ENCODE data around the gene ZBTB9. TPM values are rescaled to one million over a fixed set of nuclear protein-coding genes. Genes with fewer than 3 reads are reported as not detected.

ZBTB9 gene
- total RNA-seq, 1 donor from 2014 or later = 12.5 TPM

GRCh38 chr6:33445119-33445603 is 9.2 kb upstream of the ZBTB9 start:
- Mint-ChIP-seq H3K36me3 (ENCODE audit: low read depth) (peaks cover 68% of the 10 kb centered on the region), H3K27me3 (no peaks in the 10 kb centered on the region), H3K9me3 (no peaks in the 10 kb centered on the region), H3K4me3 (no peak overlapping the region), H3K4me1 (no peaks in the 10 kb centered on the region), H3K27ac (no peak overlapping the region)
- CTCF ChIA-PET = no interaction called here
- DNase-seq (no peak), ATAC-seq (ENCODE audit: low read depth) (no peak)
- intact Hi-C loops (cut with micrococcal nuclease) = no loop called here
- POLR2A ChIA-PET = interaction anchor here (0.5 kb wide), 1 partner anchor 475 kb away, joined by 3 read pairs; no protein-coding TSS in a partner anchor
- TF ChIP-seq CTCF (IDR thresholded peaks at IDR 0.05) = no peak

GRCh38 chr6:33446356-33446755 is 8.0 kb upstream of the ZBTB9 start:
- no peak for ATAC-seq (ENCODE audit: low read depth)
- DNase-seq = no peak
- intact Hi-C loops (cut with micrococcal nuclease) = no loop called here
- Mint-ChIP-seq H3K36me3 (ENCODE audit: low read depth) (peaks cover 58% of the 10 kb centered on the region), H3K4me3 (no peak overlapping the region), H3K27me3 (no peaks in the 10 kb centered on the region), H3K27ac (no peak overlapping the region), H3K4me1 (no peaks in the 10 kb centered on the region), H3K9me3 (no peaks in the 10 kb centered on the region)
- no peak for TF ChIP-seq CTCF (IDR thresholded peaks at IDR 0.05)
- POLR2A ChIA-PET = no interaction called here
- CTCF ChIA-PET = no interaction called here

- DNase-seq (no peak), ATAC-seq (ENCODE audit: low read depth) (no peak)
- ChIA-PET CTCF (no interaction called here), POLR2A (no interaction called here)
- Mint-ChIP-seq H3K4me3 (no peak overlapping the region), H3K9me3 (no peaks in the 10 kb centered on the region), H3K27ac (peak overlapping the region; percentile 1), H3K36me3 (ENCODE audit: low read depth) (peaks cover 44% of the 10 kb centered on the region), H3K27me3 (no peaks in the 10 kb centered on the region), H3K4me1 (peaks cover 19% of the 10 kb centered on the region)
- intact Hi-C loops (cut with micrococcal nuclease) = no loop called here
- TF ChIP-seq CTCF (IDR thresholded peaks at IDR 0.05) = no peak
These were observed 3.9 kb upstream of the ZBTB9 start for GRCh38 chr6:33450434-33450833.

GRCh38 chr6:33451606-33452005 is 2.8 kb upstream of the ZBTB9 start:
- no peak overlapping the region for H3K27ac Mint-ChIP-seq
- no peaks in the 10 kb centered on the region for H3K27me3 Mint-ChIP-seq
- H3K36me3 Mint-ChIP-seq (ENCODE audit: low read depth) = peaks cover 45% of the 10 kb centered on the region
- no peaks in the 10 kb centered on the region for H3K9me3 Mint-ChIP-seq
- DNase-seq = no peak
- ATAC-seq (ENCODE audit: low read depth) = no peak
- CTCF ChIA-PET = no interaction called here
- peaks cover 26% of the 10 kb centered on the region for H3K4me1 Mint-ChIP-seq
- intact Hi-C loops (cut with micrococcal nuclease) = no loop called here
- no peak for TF ChIP-seq CTCF (IDR thresholded peaks at IDR 0.05)
- no peak overlapping the region for H3K4me3 Mint-ChIP-seq
- POLR2A ChIA-PET = no interaction called here

GRCh38 chr6:33452496-33452895 is 1.9 kb upstream of the ZBTB9 start:
- H3K27ac Mint-ChIP-seq = no peak overlapping the region
- no peak for ATAC-seq (ENCODE audit: low read depth)
- DNase-seq = no peak
- no peak for TF ChIP-seq CTCF (IDR thresholded peaks at IDR 0.05)
- H3K27me3 Mint-ChIP-seq = no peaks in the 10 kb centered on the region
- intact Hi-C loops (cut with micrococcal nuclease) = no loop called here
- ChIA-PET CTCF (no interaction called here), POLR2A (interaction anchor here (0.7 to 1.0 kb wide), 3 partner anchors 20 to 176 kb away, joined by 3 to 8 read pairs (median 7); no protein-coding TSS in a partner anchor)
- no peak overlapping the region for H3K4me3 Mint-ChIP-seq
- peaks cover 47% of the 10 kb centered on the region for H3K36me3 Mint-ChIP-seq (ENCODE audit: low read depth)
- H3K9me3 Mint-ChIP-seq = no peaks in the 10 kb centered on the region
- peaks cover 26% of the 10 kb centered on the region for H3K4me1 Mint-ChIP-seq

All from activated B cell treated with CpG ODN at 0.5 μM for 24 hours (primary cell).